GM18873 (cell line): ENCODE results near the gene PLEKHA4.
"Not testable (repeated sequence)": the region's sequence is repeated elsewhere in the genome, so short reads cannot be mapped to it uniquely, and the experiment has no call there.

Experiments
- ATAC-seq: cut with Tn5 transposase; IDR thresholded peaks from one replicate; pipeline ENCODE4 v1.9.1; 2021; ENCODE audit warnings: mild to moderate bottlenecking, moderate library complexity, moderate number of reproducible peaks; ENCODE audit not compliant: unreplicated experiment, low FRiP score

The PLEKHA4 gene

DNA sequence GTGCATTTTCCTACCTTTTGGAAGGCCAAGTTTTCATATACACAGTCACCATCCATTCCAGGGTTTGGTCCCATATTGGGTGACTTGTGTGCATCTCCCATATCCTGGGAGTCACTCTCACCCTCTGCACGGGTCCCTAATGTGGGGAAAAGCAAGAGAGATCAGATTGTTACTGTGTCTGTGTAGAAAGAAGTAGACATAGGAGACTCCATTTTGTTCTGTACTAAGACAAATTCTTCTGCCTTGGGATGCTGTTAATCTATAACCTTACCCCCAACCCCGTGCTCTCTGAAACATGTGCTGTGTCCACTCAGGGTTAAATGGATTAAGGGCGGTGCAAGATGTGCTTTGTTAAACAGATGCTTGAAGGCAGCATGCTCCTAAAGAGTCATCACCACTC, 21.1 kb upstream of the PLEKHA4 start:
- ATAC-seq: not testable (repeated sequence)

DNA sequence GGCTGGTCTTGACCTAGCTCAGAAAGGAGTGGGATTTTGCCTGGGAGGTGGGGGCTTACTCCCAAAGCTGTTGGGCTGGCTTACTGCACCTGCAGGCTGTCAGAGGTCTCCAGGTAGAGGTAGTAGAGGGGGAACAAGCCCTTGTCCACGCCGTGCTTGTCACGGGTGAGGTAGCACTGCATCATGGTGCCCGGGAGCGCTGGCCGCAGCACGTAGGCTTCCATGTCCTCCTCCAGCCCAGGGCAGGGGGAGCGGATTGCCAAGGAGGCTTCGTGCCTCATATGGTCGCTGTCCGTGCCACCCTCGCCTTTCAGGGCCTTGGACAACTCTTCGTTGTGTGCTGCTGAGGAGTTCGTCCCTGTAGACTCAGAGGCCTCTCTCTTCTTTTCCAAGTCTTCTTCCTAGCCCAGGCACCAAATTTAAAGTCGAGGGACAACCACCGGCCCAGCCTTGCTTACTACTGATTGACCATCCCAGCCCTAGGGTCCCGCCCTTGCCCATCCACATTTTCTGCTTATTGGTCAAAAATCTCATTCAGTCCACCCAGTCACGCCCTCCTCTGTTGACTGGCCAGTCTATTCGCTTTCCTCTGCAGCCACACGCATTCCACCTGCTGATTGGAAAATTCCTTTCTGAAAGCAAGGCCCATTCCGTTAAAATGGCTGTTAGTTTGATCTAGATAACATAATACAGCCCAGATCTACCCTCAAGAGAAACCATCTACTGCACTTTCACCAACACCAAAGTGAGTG, 19.6 kb upstream of the PLEKHA4 start:
- no peak for ATAC-seq

DNA sequence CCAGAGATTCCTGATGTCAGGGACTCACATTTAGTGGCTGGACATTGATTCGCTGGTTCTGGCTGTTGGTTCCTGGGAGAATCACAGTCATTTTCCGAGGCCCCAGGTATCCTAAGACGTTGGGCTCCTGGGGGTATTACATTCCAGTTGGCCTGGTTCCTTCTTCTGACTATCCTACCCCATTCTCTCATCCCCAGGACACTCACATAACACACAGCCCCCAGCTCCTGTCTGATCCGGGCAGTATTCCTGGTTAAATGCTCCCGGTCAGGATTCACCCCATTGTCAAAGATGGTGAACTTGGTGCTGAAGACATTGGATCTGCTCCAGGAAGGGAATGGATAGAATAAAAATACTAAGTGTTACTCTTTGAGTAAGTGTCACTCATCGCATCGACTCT, 15.3 kb upstream of the PLEKHA4 start:
- ATAC-seq: no peak

DNA sequence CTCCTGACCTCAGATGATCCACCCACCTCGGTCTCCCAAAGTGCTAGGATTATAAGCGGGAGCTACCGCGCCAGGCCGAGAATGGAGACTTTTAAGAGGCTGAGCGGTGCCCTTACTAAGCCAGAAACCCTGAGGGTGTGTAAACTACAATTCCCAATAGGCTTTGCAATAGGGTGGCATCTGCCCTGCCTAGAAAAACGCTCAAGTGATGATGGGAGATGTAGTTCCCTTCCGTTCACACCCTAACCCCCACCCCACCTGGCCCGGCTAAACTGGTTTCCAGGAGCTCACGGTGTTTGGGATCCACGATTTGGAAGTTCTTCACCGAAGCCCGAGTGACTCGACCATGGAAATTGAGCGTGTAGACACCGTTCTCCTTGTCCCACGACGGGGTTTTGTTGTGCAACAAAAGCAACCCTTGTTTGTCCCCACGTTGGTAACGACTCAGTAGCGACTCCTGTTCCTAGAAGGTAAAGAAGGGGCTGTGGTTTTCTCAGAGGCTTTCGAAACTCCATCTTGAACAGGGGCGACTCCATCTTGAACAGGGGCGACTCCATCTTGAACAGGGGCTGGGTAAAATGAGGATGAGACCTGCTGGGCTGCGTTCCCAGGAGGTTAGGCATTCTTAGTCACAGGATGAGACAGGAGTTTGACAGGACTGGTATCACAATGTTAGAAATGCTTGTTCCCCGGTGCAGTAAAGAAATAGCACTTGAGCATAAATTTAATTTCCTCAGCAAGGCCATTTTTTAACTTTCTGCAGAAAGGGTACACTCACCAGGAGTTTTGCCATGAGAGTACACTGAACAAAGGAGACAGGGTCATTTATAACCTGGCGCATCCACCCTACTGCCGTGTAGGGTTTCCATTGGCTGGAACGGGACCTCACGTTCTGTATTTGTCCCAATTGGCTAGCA, 13.6 kb upstream of the PLEKHA4 start:
- ATAC-seq: no peak

- ATAC-seq: not testable (repeated sequence)
Measured at GRCh38 chr19:48879696-48880095, 11.3 kb upstream of the PLEKHA4 start.

- no peak for ATAC-seq
Measured at GRCh38 chr19:48879025-48879637, 10.7 kb upstream of the PLEKHA4 start.

DNA sequence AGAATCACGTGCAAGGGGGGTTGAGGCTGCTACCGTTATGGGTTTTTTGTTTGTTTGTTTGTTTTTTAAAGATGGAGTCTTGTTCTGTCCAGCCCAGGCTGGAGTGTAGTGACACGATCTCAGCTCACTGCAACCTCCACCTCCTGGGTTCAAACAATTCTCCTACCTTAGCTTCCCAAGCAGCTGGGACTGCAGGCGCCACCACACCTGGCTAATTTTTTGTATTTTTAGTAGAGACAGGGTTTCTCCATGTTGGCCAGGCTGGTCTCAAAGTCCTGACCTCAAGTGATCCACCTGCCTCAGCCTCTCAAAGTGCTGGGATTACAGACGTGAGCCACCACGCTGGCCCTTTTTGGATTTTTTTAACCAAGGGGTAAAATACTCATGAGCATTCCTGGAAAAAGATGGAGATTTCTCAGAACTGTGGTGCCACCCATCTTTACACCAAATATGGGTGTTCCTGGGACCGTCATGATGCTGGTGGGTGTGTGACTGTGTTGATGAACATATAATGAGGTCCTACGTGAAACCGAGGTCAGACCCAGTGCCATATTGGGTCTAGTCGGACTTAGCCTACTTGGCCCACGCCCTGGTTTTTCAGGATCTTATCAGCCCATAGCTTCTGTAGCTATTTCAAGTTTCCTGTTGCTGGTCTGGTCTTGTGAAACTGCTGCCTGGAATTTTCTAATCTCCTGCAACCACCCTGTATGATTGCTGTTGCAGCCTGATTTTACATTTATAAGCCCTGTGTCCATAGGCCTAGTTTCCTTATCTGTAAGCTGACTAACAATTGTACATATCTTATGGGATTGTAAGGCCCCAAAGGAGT, 10.0 kb upstream of the PLEKHA4 start:
- no peak for ATAC-seq

GRCh38 chr19:48877855-48878195, 9.4 kb upstream of the PLEKHA4 start:
- no peak for ATAC-seq

GRCh38 chr19:48876043-48876981, 7.9 kb upstream of the PLEKHA4 start:
- not testable (repeated sequence) for ATAC-seq

DNA sequence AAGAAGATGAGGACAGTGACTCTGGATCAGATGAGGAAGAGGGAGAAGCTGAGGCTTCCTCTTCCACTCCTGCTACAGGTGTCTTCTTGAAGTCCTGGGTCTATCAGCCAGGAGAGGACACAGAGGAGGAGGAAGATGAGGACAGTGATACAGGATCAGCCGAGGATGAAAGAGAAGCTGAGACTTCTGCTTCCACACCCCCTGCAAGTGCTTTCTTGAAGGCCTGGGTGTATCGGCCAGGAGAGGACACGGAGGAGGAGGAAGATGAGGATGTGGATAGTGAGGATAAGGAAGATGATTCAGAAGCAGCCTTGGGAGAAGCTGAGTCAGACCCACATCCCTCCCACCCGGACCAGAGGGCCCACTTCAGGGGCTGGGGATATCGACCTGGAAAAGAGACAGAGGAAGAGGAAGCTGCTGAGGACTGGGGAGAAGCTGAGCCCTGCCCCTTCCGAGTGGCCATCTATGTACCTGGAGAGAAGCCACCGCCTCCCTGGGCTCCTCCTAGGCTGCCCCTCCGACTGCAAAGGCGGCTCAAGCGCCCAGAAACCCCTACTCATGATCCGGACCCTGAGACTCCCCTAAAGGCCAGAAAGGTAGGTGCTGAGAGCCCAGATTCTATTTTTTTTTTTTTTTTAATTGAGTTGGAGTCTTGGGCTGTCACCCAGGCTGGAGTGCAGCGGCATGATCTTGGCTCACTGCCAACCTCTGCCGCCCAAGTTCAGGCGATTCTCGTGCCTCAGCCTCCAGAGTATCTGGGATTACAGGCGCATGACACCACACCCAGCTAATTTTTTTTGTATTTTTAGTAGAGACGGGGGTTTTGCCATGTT, 6.1 kb upstream of the PLEKHA4 start:
- no peak for ATAC-seq

DNA sequence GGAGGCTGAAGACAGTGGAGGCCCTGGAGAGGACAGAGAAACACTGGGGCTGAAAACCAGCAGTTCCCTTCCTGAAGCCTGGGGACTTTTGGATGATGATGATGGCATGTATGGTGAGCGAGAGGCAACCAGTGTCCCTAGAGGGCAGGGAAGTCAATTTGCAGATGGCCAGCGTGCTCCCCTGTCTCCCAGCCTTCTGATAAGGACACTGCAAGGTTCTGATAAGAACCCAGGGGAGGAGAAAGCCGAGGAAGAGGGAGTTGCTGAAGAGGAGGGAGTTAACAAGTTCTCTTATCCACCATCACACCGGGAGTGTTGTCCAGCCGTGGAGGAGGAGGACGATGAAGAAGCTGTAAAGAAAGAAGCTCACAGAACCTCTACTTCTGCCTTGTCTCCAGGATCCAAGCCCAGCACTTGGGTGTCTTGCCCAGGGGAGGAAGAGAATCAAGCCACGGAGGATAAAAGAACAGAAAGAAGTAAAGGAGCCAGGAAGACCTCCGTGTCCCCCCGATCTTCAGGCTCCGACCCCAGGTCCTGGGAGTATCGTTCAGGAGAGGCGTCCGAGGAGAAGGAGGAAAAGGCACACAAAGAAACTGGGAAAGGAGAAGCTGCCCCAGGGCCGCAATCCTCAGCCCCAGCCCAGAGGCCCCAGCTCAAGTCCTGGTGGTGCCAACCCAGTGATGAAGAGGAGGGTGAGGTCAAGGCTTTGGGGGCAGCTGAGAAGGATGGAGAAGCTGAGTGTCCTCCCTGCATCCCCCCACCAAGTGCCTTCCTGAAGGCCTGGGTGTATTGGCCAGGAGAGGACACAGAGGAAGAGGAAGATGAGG, 5.3 kb upstream of the PLEKHA4 start:
- no peak for ATAC-seq

GRCh38 chr19:48872884-48873475, 4.6 kb upstream of the PLEKHA4 start:
- ATAC-seq: peak; percentile 17

- peak; percentile 41 for ATAC-seq
Measured at GRCh38 chr19:48872182-48872883, 3.9 kb upstream of the PLEKHA4 start, which contains the start of gene PPP1R15A. PPP1R15A (plus strand) TSS chr19:48872421; CDS start chr19:48873234, 813 bp downstream.

GRCh38 chr19:48871471-48872181, 3.2 kb upstream of the PLEKHA4 start:
- not testable (repeated sequence) for ATAC-seq

- ATAC-seq: no peak
Measured at GRCh38 chr19:48870048-48870447, 1.6 kb upstream of the PLEKHA4 start.

GRCh38 chr19:48867746-48868113, 687 bp downstream of the PLEKHA4 start:
- ATAC-seq: no peak
